Stomach (tissue), 9 donors: ENCODE measurements around the gene NINJ2. TPM values are rescaled to one million over a fixed set of nuclear protein-coding genes. Genes with fewer than 3 reads are reported as not detected.

Experiments used
- DNase-seq, 2 donors: peaks; one replicate each; pipeline versions ENCODE4 v3.0.0 to v3.0.0-alpha.2; 2013 to 2019
- H3K27ac ChIP-seq, 5 donors: fragments of 200-600 bp in 4 of 5; sonication (generic) in 4 of 5; one replicate each; pipeline ENCODE4 v1.5.1; 2013 to 2019; ENCODE audit warnings: mild to moderate bottlenecking in 1 of 5, moderate library complexity in 1 of 5
- H3K27me3 ChIP-seq, 3 donors: fragments of 200-600 bp; sonication (generic); one replicate each; pipeline ENCODE4 v1.5.1; 2017 to 2019; ENCODE audit warnings: mixed run types in 1 of 3
- H3K36me3 ChIP-seq, 4 donors: fragments of 200-600 bp; sonication (generic); 1 replicate in 3 of 4; 2 replicates in 1 of 4; pipeline ENCODE4 v1.5.1; 2016 to 2019
- H3K4me1 ChIP-seq, 4 donors: fragments of 200-600 bp; sonication (generic); one replicate each; pipeline ENCODE4 v1.5.1; 2016 to 2019
- H3K4me3 ChIP-seq, 4 donors: fragments of 200-600 bp; sonication (generic) in 3 of 4; one replicate each; pipeline ENCODE4 v1.5.1; 2016 to 2019; ENCODE audit warnings: mild to moderate bottlenecking in 1 of 4
- H3K9me3 ChIP-seq, 4 donors: fragments of 200-600 bp; sonication (generic); one replicate each; pipeline ENCODE4 v1.5.1; 2016 to 2019
- EP300 ChIP-seq: sonication (generic); formaldehyde crosslinking; IDR thresholded peaks from one replicate; pipeline ENCODE4 v1.6.1; 2017; ENCODE audit warnings: antibody characterized with exemption
- POLR2A ChIP-seq, 4 donors: fragments of 450-650 bp; IDR thresholded peaks; one replicate each; pipeline ENCODE4 v1.6.1; 2016; ENCODE audit warnings: antibody characterized with exemption in 4 of 4, control low read depth in 2 of 4, mild to moderate bottlenecking in 1 of 4, moderate library complexity in 1 of 4
- POLR2AphosphoS5 ChIP-seq, 3 donors: sonication (generic); formaldehyde crosslinking; IDR thresholded peaks; one replicate each; pipeline ENCODE4 v1.6.1; 2016; ENCODE audit warnings: antibody characterized with exemption in 3 of 3
- WGBS, 5 donors: extraction: QIAGEN DNeasy Blood & Tissue Kit in 3 of 5; methylation state at CpG; one replicate each; pipeline versions ENCODE4 v1.1.5 to v1.1.7; 2013 to 2018; 5-methylcytosine and 5-hydroxymethylcytosine counted together
- intact Hi-C: fragments of 100-400 bp; cut with DNase I; formaldehyde crosslinking; loops from one replicate; pipeline ENCODE4 v1.15.1; 2023; ENCODE audit warnings: low total_unique reads
- polyA plus RNA-seq, 3 donors: library from polyadenylated mRNA; stranded (reverse); fragments of 200-250 nt; gene quantifications; one replicate each; pipeline ENCODE4 v1.2.3, GENCODE V29; 2013
- total RNA-seq, 5 donors: library from RNA; depleted of rRNA; stranded (reverse); fragments of >200 nt; gene quantifications; one replicate each; pipeline versions ENCODE4 v1.1.0 to v1.2.3, GENCODE V29; 2014 to 2016
- TF ChIP-seq, protein P1 (sequence below), 7 experiments: fragments of 450-650 bp in 4 of 7; fragments of 200-600 bp in 3 of 7; sonication (generic) in 3 of 7; IDR thresholded peaks; one replicate each; pipeline ENCODE4 v1.5.1; 2016 to 2019; ENCODE audit warnings: antibody characterized with exemption in 7 of 7, control low read depth in 2 of 7, mild to moderate bottlenecking in 1 of 7
- donor health status: healthy with polysubstance abuse.
- donor health status: Bipolar disorder and iron deficiency.
- donor health status: healthy.

NINJ2 gene
- total and polyA plus RNA-seq, 8 donors = 2.0 to 26.2 (median 5.0) TPM; not detected in 3

DNA sequence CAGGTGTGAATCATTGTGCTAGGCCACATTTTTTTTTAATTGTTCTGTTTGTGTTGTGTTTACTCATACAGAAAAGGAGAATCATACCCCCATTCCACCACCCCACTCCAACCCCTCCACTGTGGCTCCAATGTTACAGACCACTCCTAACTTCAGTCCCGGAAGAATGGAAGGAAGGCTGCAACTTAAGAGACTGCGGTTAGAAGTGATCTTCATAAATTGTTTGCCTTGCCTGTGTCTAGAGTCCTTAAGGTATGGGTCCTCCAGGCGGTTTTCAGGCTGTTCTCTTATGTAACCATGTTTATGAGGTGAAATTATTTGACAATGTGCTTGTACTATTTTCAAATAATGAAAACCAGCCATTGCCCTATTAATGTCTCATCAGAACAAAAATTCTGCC, 22.5 kb downstream of the NINJ2 start:
- H3K4me3 ChIP-seq = no peak overlapping the region
- H3K36me3 ChIP-seq = no peaks in the 10 kb centered on the region
- intact Hi-C loops = no loop called here
- no peaks in the 10 kb centered on the region for H3K27me3 ChIP-seq
- TF ChIP-seq POLR2A (IDR thresholded peaks at IDR 0.05) = no peak
- TF ChIP-seq POLR2AphosphoS5 (IDR thresholded peaks at IDR 0.05) = no peak
- TF ChIP-seq, protein P1, sequence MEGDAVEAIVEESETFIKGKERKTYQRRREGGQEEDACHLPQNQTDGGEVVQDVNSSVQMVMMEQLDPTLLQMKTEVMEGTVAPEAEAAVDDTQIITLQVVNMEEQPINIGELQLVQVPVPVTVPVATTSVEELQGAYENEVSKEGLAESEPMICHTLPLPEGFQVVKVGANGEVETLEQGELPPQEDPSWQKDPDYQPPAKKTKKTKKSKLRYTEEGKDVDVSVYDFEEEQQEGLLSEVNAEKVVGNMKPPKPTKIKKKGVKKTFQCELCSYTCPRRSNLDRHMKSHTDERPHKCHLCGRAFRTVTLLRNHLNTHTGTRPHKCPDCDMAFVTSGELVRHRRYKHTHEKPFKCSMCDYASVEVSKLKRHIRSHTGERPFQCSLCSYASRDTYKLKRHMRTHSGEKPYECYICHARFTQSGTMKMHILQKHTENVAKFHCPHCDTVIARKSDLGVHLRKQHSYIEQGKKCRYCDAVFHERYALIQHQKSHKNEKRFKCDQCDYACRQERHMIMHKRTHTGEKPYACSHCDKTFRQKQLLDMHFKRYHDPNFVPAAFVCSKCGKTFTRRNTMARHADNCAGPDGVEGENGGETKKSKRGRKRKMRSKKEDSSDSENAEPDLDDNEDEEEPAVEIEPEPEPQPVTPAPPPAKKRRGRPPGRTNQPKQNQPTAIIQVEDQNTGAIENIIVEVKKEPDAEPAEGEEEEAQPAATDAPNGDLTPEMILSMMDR (IDR thresholded peaks at IDR 0.05) = no peak
- no peak for TF ChIP-seq EP300
- peaks cover 23 to 42% (median 32%) of the 10 kb centered on the region in 4 donors for H3K4me1 ChIP-seq
- WGBS, 5 donors = 88 to 98% (median 93%) methylated on average over 3 of the region's 3 CpGs
- H3K27ac ChIP-seq = peak overlapping the region in 2 of 5 donors; percentile 10 to 95
- no peaks in the 10 kb centered on the region for H3K9me3 ChIP-seq
- DNase-seq = no peak

DNA sequence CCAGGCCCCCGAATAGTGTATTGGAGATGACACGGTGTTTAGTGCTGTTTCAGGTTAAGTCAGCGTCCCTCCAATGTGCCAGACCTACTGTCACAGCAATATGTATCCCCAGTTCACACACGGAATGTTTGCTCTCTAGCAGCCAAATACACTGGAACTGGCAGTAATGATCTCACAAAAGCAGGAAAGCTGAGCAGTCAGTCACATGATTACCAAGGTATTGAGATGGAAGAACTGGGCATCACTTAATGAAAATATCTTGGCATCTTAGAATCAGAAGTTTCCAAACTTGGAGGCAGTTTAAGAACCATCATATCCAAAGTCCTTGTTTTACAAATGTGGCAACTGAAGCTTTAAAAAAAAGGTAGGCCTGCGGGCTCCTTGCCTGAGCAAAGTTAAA, 23.3 kb downstream of the NINJ2 start:
- H3K4me1 ChIP-seq = peaks cover 15 to 34% (median 25%) of the 10 kb centered on the region in 4 donors
- no peaks in the 10 kb centered on the region for H3K9me3 ChIP-seq
- H3K27me3 ChIP-seq = no peaks in the 10 kb centered on the region
- intact Hi-C loops = loop anchor here (10.0 kb wide), 1 partner anchor 65 kb away; no protein-coding TSS in a partner anchor
- DNase-seq = no peak
- peak overlapping the region in 3 of 5 donors; percentile 10 to 57 (median 27) for H3K27ac ChIP-seq
- no peak overlapping the region for H3K4me3 ChIP-seq
- no peaks in the 10 kb centered on the region for H3K36me3 ChIP-seq
- TF ChIP-seq EP300 = no peak
- TF ChIP-seq, protein P1 (IDR thresholded peaks at IDR 0.05) = no peak
- TF ChIP-seq POLR2A (IDR thresholded peaks at IDR 0.05) = no peak
- TF ChIP-seq POLR2AphosphoS5 (IDR thresholded peaks at IDR 0.05) = no peak
- WGBS, 5 donors = 72 to 87% (median 81%) methylated on average over 5 of the region's 5 CpGs

DNA sequence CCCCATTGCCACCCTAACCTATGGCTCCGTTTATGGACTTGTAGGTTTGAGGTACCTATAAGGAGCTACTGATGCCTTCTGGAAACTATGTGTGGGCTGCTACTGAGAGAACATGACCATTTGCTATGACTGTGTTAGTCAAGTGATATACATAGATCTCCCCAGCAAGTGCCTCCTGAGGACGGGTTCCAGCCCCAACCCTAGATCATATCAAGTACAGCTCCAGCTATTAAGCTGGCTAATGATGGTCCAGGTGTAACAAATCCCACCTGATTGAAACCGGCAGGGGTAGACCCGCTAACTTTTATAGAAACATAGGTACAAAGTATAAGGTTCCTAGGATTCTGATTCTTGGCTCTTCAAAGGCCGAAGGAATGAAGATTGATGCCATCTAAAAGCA, 23.7 kb downstream of the NINJ2 start:
- intact Hi-C loops = loop anchor here (10.0 kb wide), 1 partner anchor 65 kb away; no protein-coding TSS in a partner anchor
- H3K27me3 ChIP-seq = no peaks in the 10 kb centered on the region
- H3K4me3 ChIP-seq = no peak overlapping the region
- no peaks in the 10 kb centered on the region for H3K9me3 ChIP-seq
- DNase-seq = no peak
- H3K36me3 ChIP-seq = no peaks in the 10 kb centered on the region
- TF ChIP-seq, protein P1 (IDR thresholded peaks at IDR 0.05) = no peak
- no peak for TF ChIP-seq POLR2AphosphoS5 (IDR thresholded peaks at IDR 0.05)
- peaks cover 11 to 30% (median 20%) of the 10 kb centered on the region in 4 donors for H3K4me1 ChIP-seq
- peak overlapping the region in 3 of 5 donors; percentile 10 to 57 (median 27) for H3K27ac ChIP-seq
- WGBS, 5 donors = 86 to 90% (median 88%) methylated on average over 5 of the region's 5 CpGs

DNA sequence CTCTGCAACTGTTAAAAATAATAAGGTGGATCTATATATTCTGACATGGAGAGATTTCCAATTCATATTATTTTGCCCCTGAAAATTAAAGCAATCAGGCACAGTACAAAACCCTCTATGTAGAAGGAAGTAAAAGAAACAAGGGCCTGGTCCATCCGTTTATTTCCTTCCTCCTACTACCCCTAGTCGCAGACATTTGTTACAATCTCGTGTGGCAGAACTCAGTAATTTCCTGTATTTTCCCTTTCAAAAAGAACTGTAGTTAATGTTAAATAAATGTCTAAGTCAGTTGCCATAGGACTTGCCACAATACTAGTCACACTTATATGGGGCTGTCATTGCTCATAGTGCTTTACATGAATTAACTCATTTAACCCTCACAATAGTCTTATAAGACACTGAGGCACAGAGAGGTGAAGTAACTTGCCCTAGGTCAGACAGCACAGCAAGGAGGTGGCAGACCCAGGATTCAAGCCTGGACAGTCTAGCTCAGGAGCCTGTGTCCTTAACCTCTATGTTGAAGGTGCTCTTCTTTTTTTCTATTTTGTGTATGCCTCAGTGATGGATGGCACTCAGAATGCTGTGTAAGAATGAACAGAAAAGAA, 24.2 kb downstream of the NINJ2 start:
- H3K27ac ChIP-seq = peak overlapping the region in 3 of 5 donors; percentile 10 to 57 (median 27)
- 45 to 71% (median 64%) methylated on average over 3 of the region's 3 CpGs for WGBS, 5 donors
- intact Hi-C loops = loop anchor here (10.0 kb wide), 1 partner anchor 64 kb away; no protein-coding TSS in a partner anchor

More for the DNA sequence above, 24.2 kb downstream of the NINJ2 start:
- Histone ChIP-seq H3K36me3 (no peaks in the 10 kb centered on the region), H3K4me1 (peaks cover 10 to 24% (median 15%) of the 10 kb centered on the region in 4 donors), H3K27me3 (no peaks in the 10 kb centered on the region), H3K4me3 (no peak overlapping the region), H3K9me3 (no peaks in the 10 kb centered on the region)
- DNase-seq = no peak
- TF ChIP-seq POLR2AphosphoS5 (IDR thresholded peaks at IDR 0.05) = no peak
- TF ChIP-seq POLR2A (IDR thresholded peaks at IDR 0.05) = no peak
- TF ChIP-seq, protein P1 (IDR thresholded peaks at IDR 0.05) = no peak
- TF ChIP-seq EP300 = no peak
